ENCODE measurements around the gene MICALL2. TPM values are rescaled to one million over a fixed set of nuclear protein-coding genes. Genes with fewer than 3 reads are reported as not detected.
A peak's percentile ranks its signal among the peaks of the same experiment; 100 is the strongest.

The MICALL2 gene
- total RNA-seq, 1 experiment from 2014 or later = 3.7 TPM

- no peak for DNase-seq (ENCODE audit: extremely low read depth, low read depth)
Measured at GRCh38 chr7:1470901-1471300, 11.6 kb upstream of the MICALL2 start.

- no peak for DNase-seq (ENCODE audit: extremely low read depth, low read depth)
Measured at GRCh38 chr7:1468643-1469298, 9.5 kb upstream of the MICALL2 start.

- DNase-seq (ENCODE audit: extremely low read depth, low read depth) = no peak
Measured at GRCh38 chr7:1468203-1468602, 8.9 kb upstream of the MICALL2 start.

- DNase-seq (ENCODE audit: extremely low read depth, low read depth) = no peak
Measured at GRCh38 chr7:1466524-1467271, 7.4 kb upstream of the MICALL2 start.

- no peak for DNase-seq (ENCODE audit: extremely low read depth, low read depth)
Measured at GRCh38 chr7:1464694-1465093, 5.4 kb upstream of the MICALL2 start.

GRCh38 chr7:1463676-1464223 lies 4.5 kb upstream of the MICALL2 start:
- DNase-seq (ENCODE audit: extremely low read depth, low read depth) = no peak

- DNase-seq (ENCODE audit: extremely low read depth, low read depth) = no peak
Measured at GRCh38 chr7:1461646-1462375, 2.5 kb upstream of the MICALL2 start.

GRCh38 chr7:1460821-1461645 lies 1.8 kb upstream of the MICALL2 start:
- no peak for DNase-seq (ENCODE audit: extremely low read depth, low read depth)

- DNase-seq (ENCODE audit: extremely low read depth, low read depth) = no peak
Measured at GRCh38 chr7:1459920-1460820, 900 bp upstream of the MICALL2 start.

- DNase-seq (ENCODE audit: extremely low read depth, low read depth) = peak; percentile 99
Measured at GRCh38 chr7:1459512-1459892, 232 bp upstream of the MICALL2 start.

GRCh38 chr7:1457949-1458682 lies 1.2 kb downstream of the MICALL2 start:
- no peak for DNase-seq (ENCODE audit: extremely low read depth, low read depth)

GRCh38 chr7:1457059-1457948 lies 2.0 kb downstream of the MICALL2 start:
- no peak for DNase-seq (ENCODE audit: extremely low read depth, low read depth)

GRCh38 chr7:1455955-1456354 lies 3.3 kb downstream of the MICALL2 start:
- DNase-seq (ENCODE audit: extremely low read depth, low read depth) = no peak

GRCh38 chr7:1455241-1455939 lies 3.9 kb downstream of the MICALL2 start:
- DNase-seq (ENCODE audit: extremely low read depth, low read depth) = no peak

GRCh38 chr7:1454542-1454941 lies 4.7 kb downstream of the MICALL2 start:
- DNase-seq (ENCODE audit: extremely low read depth, low read depth) = no peak

- no peak for DNase-seq (ENCODE audit: extremely low read depth, low read depth)
Measured at GRCh38 chr7:1452205-1452604, 7.1 kb downstream of the MICALL2 start.

GRCh38 chr7:1450987-1451386 lies 8.3 kb downstream of the MICALL2 start:
- DNase-seq (ENCODE audit: extremely low read depth, low read depth) = no peak
